NCI-H1436 (cell line): Measurements from ENCODE around the gene VENTX.

Source experiments
- DNase-seq: peaks from one replicate; lab custom pipeline; 2025; lab: John Stamatoyannopoulos, UW

VENTX gene

GRCh38 chr10:133271521-133272300 is 34.1 kb downstream of the VENTX start:
- DNase-seq = no peak

- DNase-seq = no peak
Measured at GRCh38 chr10:133272301-133272963, 34.8 kb downstream of the VENTX start.

- DNase-seq = no peak
Measured at GRCh38 chr10:133272964-133273420, 35.3 kb downstream of the VENTX start.

- no peak for DNase-seq
Measured at GRCh38 chr10:133273534-133274143, 36.0 kb downstream of the VENTX start.

GRCh38 chr10:133274751-133275683 is 37.4 kb downstream of the VENTX start:
- DNase-seq = no peak

- DNase-seq = no peak
Measured at GRCh38 chr10:133275684-133276092, 38.0 kb downstream of the VENTX start.

- DNase-seq = no peak
Measured at GRCh38 chr10:133276100-133276434, 38.4 kb downstream of the VENTX start.

- DNase-seq = no peak
Measured at GRCh38 chr10:133276435-133277201, 39.0 kb downstream of the VENTX start, which contains the start of gene ADAM8. Gene ADAM8 (minus strand): TSS chr10:133276868. CDS start chr10:133276817, 51 bp downstream.

- DNase-seq = no peak
Measured at GRCh38 chr10:133277277-133277992, 39.8 kb downstream of the VENTX start.

GRCh38 chr10:133277993-133278576 is 40.4 kb downstream of the VENTX start:
- no peak for DNase-seq

- DNase-seq = no peak
Measured at GRCh38 chr10:133278577-133279265, 41.1 kb downstream of the VENTX start.

- DNase-seq = no peak
Measured at GRCh38 chr10:133279326-133280226, 41.9 kb downstream of the VENTX start.

GRCh38 chr10:133280391-133281059 is 42.9 kb downstream of the VENTX start:
- no peak for DNase-seq

GRCh38 chr10:133281084-133281483 is 43.4 kb downstream of the VENTX start:
- DNase-seq = no peak

GRCh38 chr10:133281628-133282372 is 44.1 kb downstream of the VENTX start:
- no peak for DNase-seq

- DNase-seq = no peak
Measured at GRCh38 chr10:133282846-133283390, 45.3 kb downstream of the VENTX start.

GRCh38 chr10:133283931-133284330 is 46.3 kb downstream of the VENTX start:
- DNase-seq = no peak
